ENCODE measurements around the gene IST1.

DNA sequence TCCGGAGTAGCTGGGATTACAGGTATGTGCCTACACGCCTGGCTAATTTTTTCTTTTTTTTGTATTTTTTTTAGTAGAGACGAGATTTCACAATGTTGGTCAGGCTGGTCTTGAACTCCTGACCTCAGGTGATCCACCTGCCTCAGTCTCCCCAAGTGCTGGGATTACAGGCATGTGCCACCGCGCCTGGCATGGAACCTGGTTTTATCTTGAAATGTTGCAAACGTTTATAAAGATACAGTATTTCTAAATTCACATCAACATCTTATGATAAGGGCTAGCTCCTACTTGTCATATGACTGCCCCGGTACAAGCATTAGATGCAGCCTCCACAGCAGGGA lies 1.5 kb upstream of the IST1 start:
- TF ChIP-seq, protein P1, sequence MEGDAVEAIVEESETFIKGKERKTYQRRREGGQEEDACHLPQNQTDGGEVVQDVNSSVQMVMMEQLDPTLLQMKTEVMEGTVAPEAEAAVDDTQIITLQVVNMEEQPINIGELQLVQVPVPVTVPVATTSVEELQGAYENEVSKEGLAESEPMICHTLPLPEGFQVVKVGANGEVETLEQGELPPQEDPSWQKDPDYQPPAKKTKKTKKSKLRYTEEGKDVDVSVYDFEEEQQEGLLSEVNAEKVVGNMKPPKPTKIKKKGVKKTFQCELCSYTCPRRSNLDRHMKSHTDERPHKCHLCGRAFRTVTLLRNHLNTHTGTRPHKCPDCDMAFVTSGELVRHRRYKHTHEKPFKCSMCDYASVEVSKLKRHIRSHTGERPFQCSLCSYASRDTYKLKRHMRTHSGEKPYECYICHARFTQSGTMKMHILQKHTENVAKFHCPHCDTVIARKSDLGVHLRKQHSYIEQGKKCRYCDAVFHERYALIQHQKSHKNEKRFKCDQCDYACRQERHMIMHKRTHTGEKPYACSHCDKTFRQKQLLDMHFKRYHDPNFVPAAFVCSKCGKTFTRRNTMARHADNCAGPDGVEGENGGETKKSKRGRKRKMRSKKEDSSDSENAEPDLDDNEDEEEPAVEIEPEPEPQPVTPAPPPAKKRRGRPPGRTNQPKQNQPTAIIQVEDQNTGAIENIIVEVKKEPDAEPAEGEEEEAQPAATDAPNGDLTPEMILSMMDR (IDR thresholded peaks at IDR 0.05): no peak
- no peak for TF ChIP-seq ZFX (IDR thresholded peaks at IDR 0.05; ENCODE audit: borderline replicate concordance)

Measured in 22Rv1 (cell line).